H1 (cell line): ENCODE data around the gene CMTM5. TPM values are rescaled to one million over a fixed set of nuclear protein-coding genes. Genes with fewer than 3 reads are reported as not detected.

ENCODE experiments used
- CTCF ChIA-PET: fragments of 300-600 bp; sonication (Branson Sonifier 250); formaldehyde crosslinking; loops from one replicate; lab custom pipeline; 2021; ENCODE audit not compliant: partially characterized antibody; lab: Charles Lee
- POLR2A ChIA-PET: fragments of 300-600 bp; sonication (Branson Sonifier 250); formaldehyde crosslinking; loops from one replicate; lab custom pipeline; 2021; ENCODE audit warnings: inconsistent platforms; ENCODE audit not compliant: partially characterized antibody; lab: Charles Lee
- DNase-seq, 2 experiments: peaks; one replicate each; pipeline versions ENCODE4 v3.0.0 to v3.0.0-alpha.2; 2010 to 2022; ENCODE audit warnings: low spot score in 2 of 2, low read depth in 1 of 2, mixed read lengths in 1 of 2
- FAIRE-seq: peaks from 2 replicates; lab custom pipeline; 2011; peaks lifted over from hg19 to GRCh38; lab: Jason Lieb, UNC
- H2AFZ ChIP-seq: 2 replicates; pipeline ENCODE4 v1.8.1; 2012; ENCODE audit warnings: low read length, inconsistent platforms
- H2AK5ac ChIP-seq: 2 replicates; pipeline ENCODE4 v1.6.1; 2013; ENCODE audit warnings: low read depth, low read length
- H2BK120ac ChIP-seq: replicated peaks from 2 replicates; pipeline ENCODE3; 2013; ENCODE audit warnings: low read depth, low read length, inconsistent platforms
- H2BK12ac ChIP-seq: 2 replicates; pipeline ENCODE4 v1.6.1; 2013; ENCODE audit warnings: low read depth, low read length
- H2BK15ac ChIP-seq: 2 replicates; pipeline ENCODE4 v1.6.1; 2013; ENCODE audit warnings: low read length
- H2BK20ac ChIP-seq: 2 replicates; pipeline ENCODE4 v1.6.1; 2013; ENCODE audit warnings: low read length
- H2BK5ac ChIP-seq: 2 replicates; pipeline ENCODE4 v1.6.1; 2013; ENCODE audit warnings: low read depth, low read length
- H3K14ac ChIP-seq: 2 replicates; pipeline ENCODE4 v1.6.1; 2013; ENCODE audit warnings: inconsistent platforms; ENCODE audit not compliant: insufficient read length
- H3K18ac ChIP-seq: 2 replicates; pipeline ENCODE4 v1.6.1; 2013; ENCODE audit warnings: low read length; ENCODE audit errors: extremely low read depth
- H3K23ac ChIP-seq: 2 replicates; pipeline ENCODE4 v1.6.1; 2013; ENCODE audit warnings: inconsistent platforms; ENCODE audit not compliant: insufficient read length
- H3K23me2 ChIP-seq: 2 replicates; pipeline ENCODE4 v1.6.1; 2013; ENCODE audit warnings: low read depth, low read length
- H3K27ac ChIP-seq: 2 replicates; pipeline ENCODE4 v1.6.1; 2011; ENCODE audit warnings: low read depth, low read length, inconsistent platforms
- H3K27me3 ChIP-seq, 4 experiments: replicated peaks in 1 of 4; 1 replicate in 1 of 4; 2 replicates in 3 of 4; pipeline versions ENCODE4 v1.6.1 to v1.8.1; 2011 to 2013; ENCODE audit warnings: low read length in 3 of 4, mild to moderate bottlenecking in 3 of 4, inconsistent platforms in 2 of 4, mixed read lengths in 2 of 4, moderate library complexity in 1 of 4; ENCODE audit not compliant: control insufficient read depth in 3 of 4, insufficient read depth in 3 of 4; ENCODE audit errors: extremely low read depth in 1 of 4
- H3K36me3 ChIP-seq, 4 experiments: 2 replicates each; pipeline versions ENCODE4 v1.6.1 to v1.8.1; 2011 to 2013; ENCODE audit warnings: mild to moderate bottlenecking in 4 of 4, low read length in 3 of 4, moderate library complexity in 2 of 4, control low read depth in 1 of 4, inconsistent platforms in 1 of 4; ENCODE audit not compliant: insufficient read depth in 4 of 4, control insufficient read depth in 2 of 4
- H3K4ac ChIP-seq: replicated peaks from 2 replicates; pipeline ENCODE3; 2013; ENCODE audit warnings: low read length, low read depth, mixed read lengths, inconsistent platforms; ENCODE audit not compliant: insufficient read length
- H3K4me1 ChIP-seq, 4 experiments: replicated peaks in 1 of 4; 1 replicate in 1 of 4; 2 replicates in 3 of 4; pipeline versions ENCODE4 v1.6.1 to v1.8.1; 2011 to 2013; ENCODE audit warnings: low read length in 3 of 4, inconsistent platforms in 2 of 4, mixed read lengths in 1 of 4; ENCODE audit not compliant: insufficient read depth in 4 of 4, control insufficient read depth in 3 of 4
- H3K4me2 ChIP-seq, 2 experiments: 2 replicates each; pipeline versions ENCODE4 v1.6.1 to v1.8.1; 2011 to 2013; ENCODE audit warnings: low read depth in 2 of 2, low read length in 2 of 2, control low read depth in 1 of 2, inconsistent platforms in 1 of 2, mild to moderate bottlenecking in 1 of 2; ENCODE audit not compliant: insufficient read depth in 1 of 2
- H3K4me3 ChIP-seq, 4 experiments: fragments of 200-600, 300-600 bp in 1 of 4; sonication (generic), shearing (Covaris generic), sonication (Bioruptor Twin) in 1 of 4; 2 replicates each; pipeline versions ENCODE4 v1.5.1 to v1.8.1; 2011 to 2016; ENCODE audit warnings: low read length in 4 of 4, low read depth in 3 of 4, control low read depth in 2 of 4, inconsistent platforms in 2 of 4, mild to moderate bottlenecking in 2 of 4, mixed read lengths in 1 of 4, moderate library complexity in 1 of 4; ENCODE audit not compliant: insufficient read depth in 2 of 4; ENCODE audit errors: extremely low read depth in 1 of 4
- H3K56ac ChIP-seq: replicated peaks from 2 replicates; pipeline ENCODE3; 2013; ENCODE audit warnings: low read depth, mild to moderate bottlenecking, mixed read lengths, low read length, inconsistent platforms; ENCODE audit not compliant: insufficient read length
- H3K79me1 ChIP-seq: 2 replicates; pipeline ENCODE4 v1.6.1; 2013; ENCODE audit warnings: low read depth, low read length, control low read depth
- H3K79me2 ChIP-seq, 2 experiments: 2 replicates each; pipeline versions ENCODE4 v1.6.1 to v1.8.1; 2012 to 2013; ENCODE audit warnings: low read length in 2 of 2, mild to moderate bottlenecking in 2 of 2, inconsistent platforms in 1 of 2; ENCODE audit not compliant: insufficient read depth in 2 of 2, control insufficient read depth in 1 of 2
- H3K9ac ChIP-seq, 4 experiments: replicated peaks in 1 of 4; 1 replicate in 1 of 4; 2 replicates in 3 of 4; pipeline versions ENCODE4 v1.6.1 to v1.8.1; 2011 to 2013; ENCODE audit warnings: low read depth in 3 of 4, low read length in 3 of 4, control low read depth in 2 of 4, mild to moderate bottlenecking in 2 of 4, moderate library complexity in 2 of 4, inconsistent platforms in 1 of 4; ENCODE audit errors: extremely low read depth in 1 of 4
- H3K9me3 ChIP-seq, 2 experiments: 2 replicates each; pipeline versions ENCODE4 v1.6.1 to v1.8.1; 2012 to 2013; ENCODE audit warnings: mild to moderate bottlenecking in 2 of 2, moderate library complexity in 2 of 2, control low read depth in 1 of 2, inconsistent platforms in 1 of 2, low read depth in 1 of 2, low read length in 1 of 2, mixed read lengths in 1 of 2; ENCODE audit not compliant: insufficient read depth in 2 of 2
- H4K20me1 ChIP-seq, 2 experiments: replicated peaks in 1 of 2; 2 replicates each; pipeline versions ENCODE3 to v1.8.1; 2011 to 2013; ENCODE audit warnings: inconsistent platforms in 2 of 2, low read length in 2 of 2, mild to moderate bottlenecking in 1 of 2; ENCODE audit not compliant: insufficient read depth in 2 of 2, control insufficient read depth in 1 of 2
- H4K5ac ChIP-seq: 2 replicates; pipeline ENCODE4 v1.6.1; 2013; ENCODE audit warnings: low read length, low read depth, mixed read lengths, inconsistent platforms; ENCODE audit not compliant: insufficient read length
- H4K8ac ChIP-seq: 2 replicates; pipeline ENCODE4 v1.8.0; 2013; ENCODE audit warnings: mild to moderate bottlenecking, moderate library complexity, low read length, inconsistent platforms; ENCODE audit not compliant: insufficient read depth; ENCODE audit errors: extremely low read depth
- H4K91ac ChIP-seq: replicated peaks from 2 replicates; pipeline ENCODE3; 2013; ENCODE audit warnings: low read length, mixed read lengths, inconsistent platforms; ENCODE audit not compliant: insufficient read length
- MAFK ChIP-seq: IDR thresholded peaks from 2 replicates; pipeline ENCODE4 v1.6.1; 2012; ENCODE audit warnings: low read depth, mild to moderate bottlenecking, improper control_type of control experiment, low read length
- SIN3A ChIP-seq, 2 experiments: IDR thresholded peaks in 1 of 2; conservative IDR thresholded peaks in 1 of 2; 2 replicates each; pipeline ENCODE4 v1.6.1; 2011 to 2012; ENCODE audit warnings: low read length in 2 of 2, improper control_type of control experiment in 1 of 2, low read depth in 1 of 2, mild to moderate bottlenecking in 1 of 2
- SRF ChIP-seq: IDR thresholded peaks from 2 replicates; pipeline ENCODE4 v1.6.1; 2011; ENCODE audit warnings: mild to moderate bottlenecking, low read depth, low read length, moderate library complexity
- WGBS, 2 experiments: shearing (Covaris generic) in 1 of 2; methylation state at CpG; one replicate each; pipeline versions ENCODE4 v1.1.6 to v1.1.7; 2013 to 2015; ENCODE audit warnings: low lambda C conversion rate in 2 of 2, mixed read lengths in 2 of 2, inconsistent platforms in 1 of 2, low coverage in 1 of 2, missing lambda C conversion rate in 1 of 2; ENCODE audit not compliant: insufficient replicate concordance in 2 of 2, insufficient coverage in 1 of 2, insufficient read length in 1 of 2; ENCODE audit errors: extremely low coverage in 1 of 2, missing lambda C conversion rate in 1 of 2; 5-methylcytosine and 5-hydroxymethylcytosine counted together
- polyA plus RNA-seq, 7 experiments: library from polyadenylated mRNA; depleted of rRNA in 3 of 7; stranded (reverse) in 5 of 7; unstranded in 2 of 7; fragments of >200 nt in 5 of 7; fragments of 200-250 nt in 2 of 7; gene quantifications; 1 replicate in 5 of 7; 2 replicates in 1 of 7; 4 replicates in 1 of 7; pipeline versions ENCODE4 v1.2.1 to v1.2.3, GENCODE V29; 2011 to 2013; ENCODE audit warnings: missing spikeins in 2 of 7, mixed read lengths in 2 of 7
- total RNA-seq: library from RNA; stranded (reverse); fragmentation: NEBNext Ultra II Directional; extraction: Animal tissue kit (Norgen Biotek cat#: 25700); gene quantifications from 2 replicates; pipeline ENCODE4 v1.2.1, GENCODE V29; 2021

CMTM5 gene
- total and polyA plus RNA-seq, 2 of the 8 experiments (the other 6 are each of a cell fraction or from before 2014, with no cell fraction given), result 2.1 TPM; not detected in 1

- Histone ChIP-seq H4K5ac (no peak within 1 kb of the TSS), H3K79me1 (no peaks in the 10 kb centered on the region), H2BK12ac (no peak within 1 kb of the TSS), H3K18ac (no peak within 1 kb of the TSS), H3K4me3 (no peak within 1 kb of the TSS), H3K56ac (no peak within 1 kb of the TSS), H2BK5ac (no peak within 1 kb of the TSS), H3K4ac (no peak within 1 kb of the TSS), H3K9ac (no peak within 1 kb of the TSS), H4K91ac (no peak within 1 kb of the TSS), H2BK120ac (no peak within 1 kb of the TSS), H2AFZ (no peak within 1 kb of the TSS), H3K23ac (no peak within 1 kb of the TSS), H2AK5ac (no peak within 1 kb of the TSS), H2BK15ac (no peak within 1 kb of the TSS), H3K23me2 (no peaks in the 10 kb centered on the region), H3K79me2 (no peaks in the 10 kb centered on the region), H3K14ac (no peak within 1 kb of the TSS), H3K9me3 (no peaks in the 10 kb centered on the region), H3K27me3 (no peaks in the 10 kb centered on the region; a peak in 3 of 7 replicates), H2BK20ac (no peak within 1 kb of the TSS), H4K20me1 (no peaks in the 10 kb centered on the region), H3K4me1 (no peaks in the 10 kb centered on the region; a peak in 1 of 7 replicates), H3K27ac (no peak within 1 kb of the TSS), H3K36me3 (no peaks in the 10 kb centered on the region), H4K8ac (no peak within 1 kb of the TSS; the same call in 1 of the 2 replicates), H3K4me2 (no peak within 1 kb of the TSS)
- ChIA-PET CTCF (no interaction called here), POLR2A (interaction anchor here (0.5 kb wide), 1 partner anchor 683 kb away, joined by 3 read pairs; no protein-coding TSS in a partner anchor)
- DNase-seq (no peak), FAIRE-seq (no peak)
- 93% methylated on average over 15 of the region's 15 CpGs; no CpG with 5 or more reads in 1 of the 2 experiments for WGBS, 2 experiments
- no peak for TF ChIP-seq MAFK
- no peak for TF ChIP-seq SRF
- TF ChIP-seq SIN3A (conservative IDR thresholded peaks at IDR 0.05 in 1 of 2, IDR thresholded peaks at IDR 0.05 in 1 of 2; ENCODE audit: low read depth in 1 of 2, low read length in 2 of 2), result no peak
These were observed 30.9 kb downstream of the CMTM5 start, which contains the start of gene MYH6 for GRCh38 chr14:23407516-23408306. TSS of gene MYH6 (minus strand) at chr14:23408273. CDS start at chr14:23407223, 1,050 bp downstream.
